GM10266 (cell line): ENCODE data around the gene KIF9.
"Not testable (repeated sequence)": the region's sequence is repeated elsewhere in the genome, so short reads cannot be mapped to it uniquely, and the experiment has no call there.

Experiments used
- DNase-seq: peaks from one replicate; pipeline ENCODE4 v3.0.0; 2012; ENCODE audit errors: extremely low spot score
- TF ChIP-seq, protein P1 (sequence below): IDR thresholded peaks from 2 replicates; pipeline ENCODE4 v1.5.1; 2012; ENCODE audit warnings: mild to moderate bottlenecking, low read depth; ENCODE audit not compliant: control insufficient read depth, insufficient read depth; ENCODE audit errors: missing control alignments

KIF9 gene

DNA sequence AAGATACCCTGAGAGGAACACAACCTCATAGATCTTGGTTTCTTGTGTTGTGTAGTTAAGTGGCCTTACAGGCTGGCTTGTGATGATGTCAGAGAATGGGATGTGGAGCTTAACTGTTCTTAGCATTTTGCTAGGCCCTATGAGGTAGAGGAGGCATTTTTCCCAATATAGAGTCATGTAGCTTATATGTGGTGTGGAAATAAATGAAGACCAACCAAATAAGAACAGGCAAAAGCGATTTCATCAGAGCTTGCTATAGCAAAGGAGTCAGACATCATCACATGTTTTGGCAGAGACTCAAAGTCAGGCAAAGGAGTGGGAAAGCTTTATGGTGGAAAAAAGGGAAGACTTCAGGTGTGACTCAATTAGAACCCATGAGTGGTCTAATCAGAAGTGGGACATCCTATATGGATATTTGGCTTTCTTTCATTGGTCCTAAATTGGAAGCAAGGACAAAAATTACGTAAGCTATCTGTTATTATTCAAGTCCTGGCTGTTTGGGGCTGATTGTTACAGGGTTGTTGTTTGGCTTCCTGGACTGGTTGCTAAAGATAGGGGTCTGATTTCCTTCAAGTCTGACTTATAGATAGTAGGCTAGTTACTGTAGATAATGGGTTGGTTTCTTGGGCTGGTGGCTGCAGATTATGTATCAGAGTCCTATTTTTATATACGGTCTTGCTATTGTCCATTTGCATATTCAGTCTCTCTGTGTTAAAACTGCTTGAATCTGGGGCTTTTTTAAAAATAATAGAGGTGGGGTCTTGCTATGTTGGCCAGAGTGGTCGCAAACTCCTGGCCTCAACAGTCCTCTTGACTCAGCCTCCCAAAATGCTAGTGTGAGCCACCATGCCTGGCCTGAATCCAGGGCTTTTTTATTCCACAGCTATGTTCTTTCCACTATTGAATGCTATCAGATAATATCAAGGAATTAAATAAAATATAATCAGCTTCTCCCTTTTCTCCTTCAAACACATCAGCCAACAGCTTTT, 88.4 kb downstream of the KIF9 start:
- DNase-seq: no peak
- TF ChIP-seq, protein P1, sequence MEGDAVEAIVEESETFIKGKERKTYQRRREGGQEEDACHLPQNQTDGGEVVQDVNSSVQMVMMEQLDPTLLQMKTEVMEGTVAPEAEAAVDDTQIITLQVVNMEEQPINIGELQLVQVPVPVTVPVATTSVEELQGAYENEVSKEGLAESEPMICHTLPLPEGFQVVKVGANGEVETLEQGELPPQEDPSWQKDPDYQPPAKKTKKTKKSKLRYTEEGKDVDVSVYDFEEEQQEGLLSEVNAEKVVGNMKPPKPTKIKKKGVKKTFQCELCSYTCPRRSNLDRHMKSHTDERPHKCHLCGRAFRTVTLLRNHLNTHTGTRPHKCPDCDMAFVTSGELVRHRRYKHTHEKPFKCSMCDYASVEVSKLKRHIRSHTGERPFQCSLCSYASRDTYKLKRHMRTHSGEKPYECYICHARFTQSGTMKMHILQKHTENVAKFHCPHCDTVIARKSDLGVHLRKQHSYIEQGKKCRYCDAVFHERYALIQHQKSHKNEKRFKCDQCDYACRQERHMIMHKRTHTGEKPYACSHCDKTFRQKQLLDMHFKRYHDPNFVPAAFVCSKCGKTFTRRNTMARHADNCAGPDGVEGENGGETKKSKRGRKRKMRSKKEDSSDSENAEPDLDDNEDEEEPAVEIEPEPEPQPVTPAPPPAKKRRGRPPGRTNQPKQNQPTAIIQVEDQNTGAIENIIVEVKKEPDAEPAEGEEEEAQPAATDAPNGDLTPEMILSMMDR: no peak

DNA sequence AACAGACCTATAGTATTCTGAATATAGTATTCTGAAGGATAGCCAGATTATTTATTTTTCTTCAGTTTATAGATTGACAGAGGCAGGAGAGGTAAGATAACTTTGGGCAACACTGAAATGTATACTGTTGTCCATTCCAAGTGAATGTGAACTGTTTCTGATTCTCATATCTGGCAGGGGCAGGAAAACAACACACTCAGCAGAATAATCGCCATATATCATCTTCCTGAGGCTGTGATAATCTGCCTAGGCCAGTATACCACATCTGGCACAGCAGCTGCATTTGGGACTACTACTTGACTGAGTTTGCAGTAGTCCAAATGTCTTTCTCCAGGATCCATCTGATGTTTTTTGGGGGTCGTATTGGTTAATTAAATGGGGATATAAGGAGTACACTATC, 96.3 kb downstream of the KIF9 start:
- no peak for DNase-seq
- TF ChIP-seq, protein P1: no peak

DNA sequence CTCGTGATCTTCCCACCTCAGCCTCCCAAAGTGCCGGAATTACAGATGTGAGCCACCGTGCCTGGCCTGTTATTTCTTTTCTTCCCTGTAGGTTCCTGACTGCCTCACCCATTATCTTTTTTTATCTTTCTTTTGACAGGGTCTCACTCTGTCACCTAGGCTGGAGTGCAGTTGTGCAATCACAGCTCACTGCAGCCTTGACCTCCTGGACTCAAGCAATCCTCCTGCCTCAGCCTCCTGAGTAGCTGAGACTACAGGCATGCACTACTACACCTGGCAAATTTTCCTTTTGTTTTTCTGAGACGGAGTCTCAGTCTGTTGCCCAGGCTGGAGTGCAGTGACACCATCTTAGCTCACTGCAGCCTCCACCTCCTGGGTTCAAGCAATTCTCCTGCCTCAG, 100.9 kb downstream of the KIF9 start:
- DNase-seq: not testable (repeated sequence)

DNA sequence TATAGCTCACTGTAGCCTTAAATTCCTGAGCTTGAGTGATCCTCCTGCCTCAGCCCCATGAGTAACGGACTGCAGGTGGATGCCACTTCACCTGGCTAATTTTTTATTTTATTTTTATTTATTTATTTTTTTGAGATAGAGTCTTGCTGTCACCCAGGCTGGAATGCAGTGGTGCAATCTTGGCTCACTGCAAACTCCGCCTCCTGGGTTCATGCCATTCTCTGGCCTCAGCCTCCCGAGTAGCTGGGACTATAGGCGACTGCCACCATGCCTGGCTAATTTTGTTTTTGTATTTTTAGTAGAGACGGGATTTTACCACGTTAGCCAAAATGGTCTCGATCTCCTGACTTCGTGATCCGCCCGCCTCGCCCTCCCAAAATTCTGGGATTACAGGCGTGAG, 102.6 kb downstream of the KIF9 start:
- not testable (repeated sequence) for DNase-seq
